HG02610 (cell line): ENCODE measurements around the gene DENND1A.
"Not testable (repeated sequence)": the region's sequence is repeated elsewhere in the genome, so short reads cannot be mapped to it uniquely, and the experiment has no call there.

Experiments
- ATAC-seq: cut with Tn5 transposase; IDR thresholded peaks from one replicate; pipeline ENCODE4 v1.9.1; 2021; ENCODE audit warnings: mild to moderate bottlenecking, moderate library complexity; ENCODE audit not compliant: unreplicated experiment

The DENND1A gene

GRCh38 chr9:123402981-123403509, 526.9 kb downstream of the DENND1A start:
- ATAC-seq: no peak

DNA sequence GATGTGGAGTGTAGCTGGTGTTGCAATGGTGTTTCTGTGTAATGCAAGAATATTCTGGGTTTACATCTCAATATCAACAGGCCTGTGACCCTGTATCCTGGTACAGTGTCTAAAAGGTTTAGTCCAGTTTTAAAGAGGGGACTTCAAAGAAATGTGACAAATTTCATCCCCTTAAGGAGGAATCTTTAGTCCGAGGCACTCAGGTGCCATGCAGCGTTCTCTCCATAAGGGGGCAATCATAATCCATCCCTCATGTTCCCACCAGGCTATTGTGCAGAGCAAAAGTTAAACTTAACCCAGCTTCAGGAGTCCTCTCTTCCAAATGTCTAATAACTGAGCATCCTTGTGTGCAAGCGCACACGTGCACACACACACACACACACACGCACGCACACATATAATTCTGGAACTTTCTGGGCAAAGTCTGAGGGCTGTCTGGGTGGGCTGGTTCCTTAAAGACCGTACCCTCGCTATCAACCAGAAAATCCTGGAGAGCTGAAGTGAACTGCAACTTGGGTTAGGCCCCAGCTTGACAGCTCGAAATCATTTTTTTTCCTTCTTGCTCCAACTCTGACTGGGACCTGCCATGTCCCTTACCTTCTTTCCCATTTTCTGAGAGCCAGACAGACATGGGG, 527.9 kb downstream of the DENND1A start:
- ATAC-seq: no peak

- no peak for ATAC-seq
Observed at GRCh38 chr9:123400926-123401503, 528.9 kb downstream of the DENND1A start.

GRCh38 chr9:123399803-123400378, 530.0 kb downstream of the DENND1A start:
- ATAC-seq: no peak

- not testable (repeated sequence) for ATAC-seq
Observed at GRCh38 chr9:123398938-123399337, 531.0 kb downstream of the DENND1A start.

DNA sequence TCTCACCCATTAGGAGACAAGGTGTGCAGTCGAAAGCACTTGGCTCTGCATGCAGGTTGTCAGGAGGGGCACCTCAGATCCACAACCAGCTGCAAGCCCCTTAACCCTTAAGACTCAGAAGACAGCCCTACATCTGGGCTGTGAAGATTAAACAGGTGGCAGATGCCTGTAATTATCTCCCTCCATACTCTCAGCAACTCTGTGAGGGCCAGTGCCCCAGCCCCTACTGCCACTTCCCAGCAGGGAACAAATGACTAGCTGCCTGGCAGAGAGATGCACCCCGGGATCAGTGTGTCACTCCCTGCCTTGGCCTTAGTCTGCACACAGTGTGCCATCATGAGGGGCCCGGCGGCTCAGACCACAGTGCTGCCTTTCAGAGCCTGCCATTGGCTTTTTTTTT, 532.0 kb downstream of the DENND1A start:
- no peak for ATAC-seq

DNA sequence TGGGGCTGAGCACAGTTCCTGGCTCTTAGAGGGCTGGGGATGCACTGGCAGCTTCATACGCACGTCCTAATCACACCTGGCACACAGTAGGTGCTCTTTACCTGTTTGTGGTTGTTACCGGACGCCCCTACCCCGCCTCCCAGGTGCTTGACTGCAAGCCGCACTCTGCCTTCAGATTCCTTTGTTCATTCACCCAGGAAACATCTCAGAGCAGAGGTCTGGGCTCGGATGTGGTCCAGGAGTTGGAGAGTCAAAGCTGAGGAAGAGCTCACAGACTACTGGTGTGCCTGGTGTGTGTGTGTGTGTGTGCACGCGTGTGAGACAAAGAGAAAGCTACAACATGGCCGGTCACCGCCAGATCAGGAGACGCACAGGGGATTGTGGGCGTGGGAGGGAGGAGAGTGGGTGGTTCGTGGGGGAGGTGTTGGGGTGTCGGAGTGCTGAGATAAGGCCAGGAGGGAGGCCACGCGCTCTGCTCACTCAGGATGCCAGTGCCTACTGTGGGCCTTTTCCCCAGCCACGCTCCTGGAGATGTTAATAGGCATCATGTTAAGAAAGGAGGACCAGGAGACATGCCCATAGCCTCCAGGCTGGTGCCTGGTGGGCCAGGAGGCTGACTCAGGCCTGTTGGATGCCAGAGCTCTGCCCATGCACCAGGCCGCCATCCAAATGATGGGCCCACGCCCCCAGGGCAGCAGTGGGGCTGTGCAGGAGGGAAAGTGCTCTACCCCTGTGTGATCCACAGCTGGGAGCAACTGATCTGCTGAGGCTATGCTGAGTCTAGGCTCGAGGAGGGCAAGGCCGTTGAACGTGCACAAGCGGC, 534.0 kb downstream of the DENND1A start:
- no peak for ATAC-seq

GRCh38 chr9:123395276-123395688, 534.6 kb downstream of the DENND1A start:
- no peak for ATAC-seq

- ATAC-seq: no peak
Observed at GRCh38 chr9:123394291-123395235, 535.4 kb downstream of the DENND1A start.

- no peak for ATAC-seq
Observed at GRCh38 chr9:123392802-123393201, 537.1 kb downstream of the DENND1A start.

DNA sequence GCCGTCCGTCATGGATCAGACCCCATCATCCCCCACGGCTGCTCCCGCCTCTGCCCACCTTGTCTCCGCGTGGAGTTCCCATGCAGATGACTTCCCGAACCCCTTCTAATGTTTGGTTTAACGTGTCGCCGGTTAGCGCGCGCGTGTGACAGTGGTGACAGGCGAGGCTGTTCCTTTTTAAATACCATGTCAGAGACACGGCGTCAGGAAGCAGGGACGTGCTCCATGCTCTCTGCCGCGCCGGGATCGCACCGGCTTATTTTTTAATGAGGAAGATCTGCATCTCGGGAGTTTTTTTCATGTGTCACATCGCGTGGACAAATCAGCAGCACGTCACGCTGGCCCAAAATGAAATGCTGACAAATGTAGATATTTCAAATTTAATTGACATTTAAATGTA, 538.0 kb downstream of the DENND1A start:
- no peak for ATAC-seq

DNA sequence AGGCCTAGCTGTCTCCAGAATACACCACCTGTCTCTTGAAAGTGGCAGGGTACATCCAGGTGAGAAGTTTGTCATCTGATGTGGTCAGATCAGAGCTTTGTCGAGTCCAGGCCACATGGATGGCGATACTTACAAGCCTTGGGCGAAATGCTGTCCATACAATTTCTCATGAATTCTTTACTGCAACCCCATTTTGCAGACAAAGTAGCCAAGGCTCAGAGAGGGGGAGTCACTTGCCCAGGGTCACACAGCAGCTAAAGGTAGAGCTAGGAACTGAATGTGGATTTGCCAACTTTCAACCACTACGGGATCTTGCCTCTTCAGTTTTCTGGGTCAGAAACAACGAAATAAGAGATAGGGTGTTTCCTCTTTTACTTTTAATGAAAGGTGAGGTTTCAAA, 538.7 kb downstream of the DENND1A start:
- no peak for ATAC-seq

DNA sequence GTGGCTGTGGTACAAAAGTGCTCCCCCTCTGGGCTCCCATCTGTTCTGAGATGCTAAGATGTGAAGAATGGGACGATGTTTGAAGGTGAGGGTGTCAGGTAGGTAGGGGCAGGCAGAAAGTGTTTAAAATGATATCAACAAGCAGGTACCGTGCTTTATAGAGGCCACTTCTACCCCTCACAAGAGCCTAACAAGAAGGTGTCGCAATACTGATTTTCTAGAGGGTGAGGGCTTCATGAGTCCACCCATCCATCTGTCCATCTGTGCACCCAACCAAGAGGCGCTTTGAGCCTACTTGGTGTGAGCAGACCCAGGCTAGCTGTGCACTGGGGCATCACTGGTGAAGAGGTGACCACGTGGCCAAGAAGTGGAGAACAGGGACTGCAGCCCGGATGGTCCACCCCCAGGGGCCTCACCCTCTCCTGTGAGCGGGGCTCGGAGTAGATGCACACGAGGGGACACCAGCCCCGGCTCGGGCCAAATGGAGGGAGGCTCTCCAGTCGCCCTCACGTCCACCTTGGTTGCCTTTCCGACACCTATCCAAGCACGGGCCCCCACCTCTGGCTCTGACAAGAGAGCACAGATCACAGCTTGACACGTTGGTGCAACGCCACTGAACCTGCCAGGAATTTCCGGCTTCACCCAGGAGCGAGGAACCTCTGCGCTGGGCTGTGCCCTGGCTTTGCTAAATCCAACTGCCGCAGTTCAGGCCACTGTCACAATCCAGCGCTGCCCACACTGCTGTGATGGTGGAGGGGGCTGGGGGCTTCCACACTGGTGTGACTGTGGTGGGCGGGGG, 539.4 kb downstream of the DENND1A start:
- ATAC-seq: no peak

DNA sequence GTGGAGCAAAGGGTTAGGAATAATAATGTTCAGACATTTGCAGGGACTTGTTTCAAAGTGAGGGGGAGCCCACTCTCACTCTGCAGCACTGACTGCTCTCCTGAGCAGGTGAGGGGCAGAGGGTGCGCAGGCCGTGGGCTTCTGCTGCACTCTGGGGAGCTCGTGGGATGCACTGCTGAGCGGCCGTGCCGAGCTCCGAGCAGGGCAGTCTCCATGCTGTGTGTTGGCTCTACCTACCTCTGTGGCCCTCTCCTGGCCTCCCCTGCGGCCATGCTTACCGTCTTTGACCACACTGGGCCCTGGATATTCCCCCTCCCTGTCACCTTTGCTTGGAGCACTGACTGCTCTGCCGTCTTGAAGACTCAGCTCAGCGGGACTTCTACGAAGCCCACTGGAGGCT, 540.2 kb downstream of the DENND1A start:
- no peak for ATAC-seq

DNA sequence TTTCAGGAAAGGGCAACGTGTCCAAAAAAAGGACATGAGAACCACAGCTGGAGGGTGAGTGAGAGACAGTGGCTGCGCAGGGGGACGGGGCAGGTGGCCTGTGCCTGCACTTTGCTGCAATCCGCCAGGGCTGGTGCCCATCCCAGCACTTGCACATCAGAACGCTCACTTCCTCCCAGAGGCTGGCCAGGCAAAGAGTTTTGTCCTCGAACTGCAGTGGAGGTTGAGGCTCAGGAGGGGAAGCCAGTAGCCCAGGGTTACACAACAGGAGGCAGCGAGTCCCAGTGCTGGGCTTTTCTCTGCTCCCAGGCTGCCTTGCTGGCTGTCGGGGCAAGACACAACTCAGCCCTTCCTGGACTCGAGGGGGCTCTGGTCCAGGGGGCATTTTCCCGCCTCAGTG, 540.9 kb downstream of the DENND1A start:
- ATAC-seq: no peak

GRCh38 chr9:123387686-123388085, 542.2 kb downstream of the DENND1A start:
- no peak for ATAC-seq

DNA sequence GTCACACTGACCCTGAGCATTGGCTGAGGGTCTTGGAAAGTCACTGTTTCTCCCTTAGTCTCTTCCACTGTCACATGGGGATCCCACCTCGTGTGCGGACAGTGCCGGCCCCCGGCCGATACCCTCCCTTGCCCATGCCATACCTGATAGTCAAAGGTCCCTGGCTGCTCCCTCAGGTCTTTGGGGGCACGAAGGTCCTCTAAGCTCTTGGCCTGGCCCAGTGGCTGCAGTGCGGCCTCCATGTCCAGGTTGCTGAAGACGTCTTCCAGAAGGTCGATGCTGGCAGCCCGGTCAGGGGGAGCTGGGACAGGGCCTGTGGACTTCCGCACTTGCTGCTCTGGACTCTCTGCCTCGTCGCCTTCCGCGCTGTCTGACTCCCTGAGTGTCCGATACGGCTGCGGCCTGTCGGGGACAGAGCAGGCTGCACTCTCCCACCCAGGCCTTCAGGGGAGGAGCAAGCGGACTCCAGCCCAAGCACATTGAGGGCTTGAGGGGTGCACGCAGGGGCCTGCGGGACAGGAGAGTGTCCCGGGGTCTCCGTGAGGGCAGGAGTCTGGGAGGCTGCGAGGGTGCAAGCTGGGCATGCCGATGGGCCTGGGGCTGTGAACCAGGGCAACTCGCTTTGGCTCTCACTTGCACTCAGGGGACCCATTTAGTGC, 546.3 kb downstream of the DENND1A start:
- ATAC-seq: no peak

DNA sequence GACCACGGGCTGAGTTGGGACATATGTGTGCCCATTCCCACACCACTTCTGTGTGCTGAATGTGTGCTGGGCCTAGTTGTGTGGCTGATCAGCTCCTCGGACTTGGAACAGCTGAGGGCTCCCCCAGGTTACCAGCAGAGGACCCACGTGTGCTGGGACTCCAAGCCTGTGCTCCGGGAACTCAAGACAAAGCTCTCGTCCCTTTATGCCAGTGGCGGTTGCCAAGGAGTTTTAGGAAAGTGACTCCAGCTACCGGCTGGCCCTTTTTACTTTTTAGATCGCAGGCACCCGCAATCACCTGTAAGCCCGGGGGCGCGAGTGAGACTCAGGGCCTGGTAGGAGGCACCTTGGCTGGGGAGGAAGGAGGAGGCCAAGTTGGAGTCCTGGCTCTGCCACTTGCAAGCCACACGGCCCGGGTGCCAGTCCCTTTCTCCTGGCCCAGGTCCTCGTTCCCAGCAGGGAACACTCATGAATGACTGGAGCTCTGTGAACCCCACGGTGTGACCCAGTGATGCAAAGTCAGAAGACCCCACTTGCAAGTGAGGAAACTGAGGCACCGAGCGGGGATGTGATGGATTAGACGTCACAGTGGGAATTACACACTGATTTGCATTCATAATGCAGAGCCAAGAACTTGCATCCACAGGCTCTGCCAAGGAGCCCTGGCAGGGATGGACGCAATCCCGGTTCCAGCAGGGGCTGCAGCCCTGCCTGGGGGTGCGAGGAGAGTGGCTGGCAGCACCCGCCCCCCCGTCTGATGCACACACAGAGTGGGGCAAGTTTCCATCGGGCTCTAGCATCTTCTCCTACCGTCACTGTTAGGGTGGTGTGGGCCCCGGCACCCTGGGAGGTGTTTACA, 547.0 kb downstream of the DENND1A start:
- no peak for ATAC-seq
